Muscle of arm (tissue), 12 donors: ENCODE data around the gene USP24. TPM values are rescaled to one million over a fixed set of nuclear protein-coding genes. Genes with fewer than 3 reads are reported as not detected.
"Not testable (repeated sequence)": the region's sequence is repeated elsewhere in the genome, so short reads cannot be mapped to it uniquely, and the experiment has no call there.

Experiments used
- DNase-seq: peaks from one replicate; pipeline ENCODE4 v3.0.0-alpha.2; 2013
- polyA plus RNA-seq, 12 donors: library from polyadenylated mRNA; unstranded; fragments of 120-200 nt; gene quantifications; one replicate each; pipeline ENCODE4 v1.2.1, GENCODE V29; 2013; ENCODE audit not compliant: insufficient read length in 12 of 12

Gene USP24
- polyA plus RNA-seq, 12 donors = 27.3 to 68.2 (median 45.9) TPM; not detected in 1

GRCh38 chr1:55232448-55233144, 17.4 kb upstream of the USP24 start:
- DNase-seq = no peak

DNA sequence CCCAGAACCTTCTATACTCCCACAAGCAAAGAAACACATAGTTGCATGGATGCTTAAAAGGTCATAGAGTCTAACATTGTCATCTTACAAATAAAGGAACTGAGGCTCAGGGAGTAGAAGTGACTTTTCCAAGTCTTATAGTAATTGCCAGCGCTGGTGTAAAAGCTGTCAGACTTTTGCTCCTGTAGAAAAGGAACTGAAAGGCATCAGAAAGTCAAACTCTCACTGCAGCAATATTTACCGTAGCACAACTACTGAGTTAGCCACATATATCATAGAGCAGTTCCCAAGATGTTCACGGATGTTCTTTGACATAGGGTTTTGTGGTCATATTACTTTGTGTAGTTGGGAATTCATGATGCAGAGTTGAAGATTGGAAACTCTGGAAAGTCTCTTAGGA, 16.6 kb upstream of the USP24 start:
- no peak for DNase-seq

GRCh38 chr1:55230659-55231058, 15.5 kb upstream of the USP24 start:
- DNase-seq = no peak

GRCh38 chr1:55229726-55230125, 14.6 kb upstream of the USP24 start:
- not testable (repeated sequence) for DNase-seq

DNA sequence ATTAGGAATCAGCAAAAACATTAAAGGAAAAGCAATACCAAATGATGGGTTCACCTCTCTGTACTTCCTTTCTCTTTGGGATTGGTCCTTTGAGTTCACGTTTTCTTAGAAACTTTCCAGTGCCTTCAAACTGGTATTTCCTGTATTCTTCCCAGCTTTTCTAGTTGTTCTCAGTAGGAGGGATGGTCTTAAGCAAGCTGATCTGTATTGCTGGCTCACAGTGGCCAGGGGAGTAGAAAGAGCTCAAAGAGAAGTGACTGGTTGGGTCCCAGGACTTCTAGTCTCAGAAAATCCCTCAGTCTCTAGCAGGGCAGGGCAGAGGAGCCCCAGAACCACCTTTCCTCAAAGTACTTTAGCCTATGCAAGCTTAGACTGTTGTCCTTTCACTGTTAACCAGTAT, 10.1 kb upstream of the USP24 start:
- DNase-seq = no peak

DNA sequence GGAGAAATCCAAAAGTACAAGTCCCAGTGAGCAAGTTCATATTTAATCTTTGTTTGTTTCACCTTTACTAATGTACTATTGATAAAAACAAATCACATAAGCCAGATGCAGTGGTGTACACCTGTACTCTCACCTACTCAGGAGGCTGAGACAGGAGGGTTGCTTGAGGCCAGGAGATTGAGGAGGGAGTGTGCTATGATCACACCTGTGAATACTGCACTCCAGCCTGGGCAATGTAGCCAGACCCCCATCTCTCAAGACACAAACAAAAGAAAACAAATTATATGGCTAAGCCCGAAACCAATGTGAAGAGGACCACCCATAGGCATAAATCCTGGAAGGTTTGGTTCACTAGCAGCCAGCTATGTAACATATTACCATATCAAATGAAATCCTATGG, 9.6 kb upstream of the USP24 start:
- DNase-seq = no peak

- no peak for DNase-seq
Observed at GRCh38 chr1:55222152-55222551, 7.0 kb upstream of the USP24 start.

DNA sequence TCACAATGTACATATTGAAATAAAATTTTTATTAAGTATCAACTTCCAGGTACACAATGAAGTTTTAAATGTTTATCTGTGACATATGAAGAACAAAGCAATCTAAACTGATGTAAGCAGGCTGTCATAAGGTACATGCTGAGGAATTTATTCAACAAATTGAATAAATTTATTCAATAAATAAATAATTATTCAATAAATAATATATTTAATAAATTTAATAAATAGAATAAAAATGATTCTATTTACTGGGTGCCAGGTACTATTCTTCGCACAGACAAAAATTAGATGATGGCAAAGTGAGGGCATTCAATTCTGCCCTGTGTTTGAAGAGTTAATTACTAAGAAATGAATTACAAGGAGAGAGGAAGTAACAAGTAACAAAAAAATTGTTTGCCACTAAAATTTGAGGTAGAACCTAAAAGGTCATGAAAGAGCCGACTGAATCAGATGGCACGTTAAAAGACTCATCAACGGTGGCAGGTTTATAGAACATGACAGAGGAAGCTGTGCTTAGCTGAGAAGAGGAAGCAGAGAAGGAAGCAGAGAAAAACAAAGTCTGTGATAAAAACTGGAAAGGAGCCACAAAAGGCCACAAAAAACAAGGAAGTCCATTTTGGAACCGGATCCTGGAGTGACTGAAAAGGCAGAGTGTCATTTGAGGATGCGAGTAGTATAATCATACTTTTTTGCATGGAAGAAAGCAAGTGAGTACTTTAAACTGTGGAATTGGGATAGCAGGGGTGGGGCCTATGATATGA, 2.2 kb upstream of the USP24 start:
- no peak for DNase-seq

GRCh38 chr1:55216096-55216495, 932 bp upstream of the USP24 start:
- no peak for DNase-seq

- DNase-seq = peak; percentile 41
Observed at GRCh38 chr1:55214934-55215193, 300 bp downstream of the USP24 start.

- DNase-seq = peak; percentile 31
Observed at GRCh38 chr1:55214212-55214933, 791 bp downstream of the USP24 start.

DNA sequence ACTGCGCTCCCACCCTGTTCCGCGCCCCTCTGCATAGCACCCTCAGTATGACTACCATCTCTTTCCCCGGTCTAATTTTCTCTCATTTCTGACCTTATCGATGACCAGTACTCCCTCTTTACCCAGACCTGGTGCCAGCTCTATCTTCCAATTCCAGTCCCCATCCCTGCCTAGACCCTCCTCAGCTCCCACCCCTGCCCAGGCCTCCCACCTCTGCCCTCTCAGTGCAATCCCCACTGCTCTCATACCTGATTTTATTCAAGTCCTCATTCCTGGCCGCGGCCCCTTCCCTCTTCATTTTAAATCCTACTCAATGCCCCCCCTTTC, 1.3 kb downstream of the USP24 start:
- DNase-seq = no peak

DNA sequence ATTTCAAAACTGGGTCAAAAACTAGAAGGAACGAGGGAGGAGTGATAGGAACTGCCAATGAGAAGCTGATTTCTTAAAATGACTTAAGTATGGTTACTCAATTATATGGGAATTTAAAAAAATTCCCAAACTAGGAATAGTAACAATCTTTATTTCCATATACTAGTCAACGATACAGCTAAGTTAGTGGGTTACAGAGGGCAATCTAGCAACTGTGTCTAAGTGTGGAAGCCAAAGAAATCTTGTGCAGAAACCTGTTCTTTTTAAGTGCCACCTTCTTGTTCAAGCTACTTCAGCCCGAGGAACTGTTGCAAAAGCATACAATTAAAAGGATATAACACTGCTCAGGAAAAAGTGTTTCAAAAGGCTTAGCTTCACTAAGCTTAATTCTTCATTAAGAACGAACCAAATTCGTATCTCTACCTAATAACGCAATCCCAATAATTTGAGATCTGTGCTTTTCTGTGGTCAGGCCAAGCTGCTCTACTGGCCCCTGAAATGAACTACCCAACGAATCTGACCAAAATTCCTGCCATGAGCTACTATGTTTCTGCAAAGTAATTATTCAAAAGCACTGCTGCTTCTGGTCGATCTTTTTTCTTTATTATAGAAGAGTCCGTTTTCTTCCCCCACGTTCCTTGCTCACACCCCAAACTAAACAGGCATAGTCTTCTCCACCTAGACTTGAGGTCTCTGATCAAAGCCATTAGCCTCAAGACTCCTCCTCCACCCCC, 1.8 kb downstream of the USP24 start:
- DNase-seq = no peak

- no peak for DNase-seq
Observed at GRCh38 chr1:55212349-55213150, 2.6 kb downstream of the USP24 start.

- no peak for DNase-seq
Observed at GRCh38 chr1:55211863-55212262, 3.3 kb downstream of the USP24 start.

- no peak for DNase-seq
Observed at GRCh38 chr1:55210990-55211801, 4.0 kb downstream of the USP24 start.

DNA sequence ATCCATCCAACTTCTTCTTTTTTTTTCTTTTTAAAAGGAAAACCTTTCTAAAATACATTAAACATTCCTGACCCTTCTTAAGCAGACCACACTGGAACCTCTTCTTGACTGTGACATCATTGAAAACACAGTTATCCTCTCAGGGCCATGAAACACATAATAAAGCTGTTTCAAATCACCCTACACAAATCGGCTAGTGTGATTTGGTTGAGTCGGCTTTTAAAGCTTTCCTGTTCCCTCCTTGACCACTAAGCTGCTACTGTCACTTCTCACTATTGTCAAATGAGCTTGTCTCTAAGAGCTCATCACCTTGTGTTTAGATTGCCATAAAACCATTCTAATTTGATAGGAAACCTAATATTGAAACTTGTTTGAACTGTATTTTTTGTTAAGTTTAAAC, 5.9 kb downstream of the USP24 start:
- no peak for DNase-seq

DNA sequence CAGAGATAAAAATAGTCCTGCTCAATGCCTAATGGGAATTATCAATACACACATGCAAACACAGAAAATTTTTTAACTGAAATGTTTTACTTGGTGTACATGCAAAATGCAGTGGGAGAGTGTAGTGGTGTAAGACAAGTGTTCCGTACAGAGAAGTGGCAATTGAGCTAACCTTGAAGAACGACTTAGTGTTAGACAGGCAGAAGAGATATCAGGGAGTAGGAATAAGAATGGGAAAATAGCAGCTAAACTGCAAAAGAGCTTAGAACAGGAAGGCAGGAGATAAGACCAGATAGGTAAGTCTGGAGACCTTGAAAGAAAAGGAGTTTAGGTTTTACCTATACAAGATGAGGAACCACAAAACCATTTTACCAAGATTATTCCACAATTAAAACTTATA, 9.0 kb downstream of the USP24 start:
- no peak for DNase-seq

GRCh38 chr1:55204997-55205396, 10.2 kb downstream of the USP24 start:
- no peak for DNase-seq

DNA sequence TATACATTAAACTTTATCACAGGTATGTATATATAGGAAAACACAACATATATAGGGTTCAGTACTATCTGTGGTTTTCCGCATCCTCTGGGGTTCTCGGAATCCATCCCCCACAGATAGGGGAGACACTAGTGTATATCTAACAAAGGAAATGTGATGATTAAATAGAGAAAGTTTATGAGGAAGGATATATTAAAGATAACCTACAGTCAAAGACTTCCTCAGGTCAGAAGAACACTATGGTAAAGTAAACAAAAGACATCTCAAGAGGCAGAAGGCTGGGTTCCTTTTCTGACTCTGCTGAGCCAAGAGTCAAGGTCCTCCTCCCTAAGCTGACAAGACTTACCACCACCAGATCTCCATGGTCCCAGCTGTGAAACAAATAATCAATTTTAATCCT, 12.1 kb downstream of the USP24 start:
- DNase-seq = no peak

DNA sequence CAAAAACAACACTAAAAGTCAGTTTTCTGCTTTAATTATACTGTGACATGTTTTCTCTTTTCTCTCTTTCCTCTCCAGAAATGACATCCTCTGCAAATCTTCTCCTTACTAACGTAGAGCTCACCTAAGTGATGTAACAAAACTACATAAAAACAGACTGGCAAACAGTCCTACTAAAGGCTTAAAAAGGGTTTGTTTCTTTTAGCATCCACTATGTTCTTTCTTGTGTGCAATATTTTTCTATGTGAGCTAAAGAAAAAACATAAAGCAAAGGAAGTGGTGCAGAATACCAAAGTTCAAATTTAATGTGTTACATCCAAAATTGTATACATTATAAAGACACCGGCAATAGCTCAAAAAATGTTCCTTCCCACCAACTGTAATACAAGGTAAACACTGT, 14.5 kb downstream of the USP24 start:
- no peak for DNase-seq
